Naive thymus-derived CD8-positive, alpha-beta T cell (primary cell): Measurements from ENCODE around the gene INTS6L. TPM values are rescaled to one million over a fixed set of nuclear protein-coding genes. Genes with fewer than 3 reads are reported as not detected.

Source experiments
- ATAC-seq, 2 donors: fragments of 150-1000 bp; cut with Tn5 transposase in 1 of 2; sonication (Bioruptor Pico), chemical (Tn5 transposase) in 1 of 2; 1 replicate in 1 of 2; 2 replicates in 1 of 2; pipeline ENCODE4 v1.10.0; 2021; ENCODE audit warnings: mild to moderate bottlenecking in 2 of 2, moderate library complexity in 2 of 2
- POLR2A ChIA-PET: fragments of 350-600 bp; sonication (Branson Sonifier 250); formaldehyde crosslinking; loops from one replicate; lab custom pipeline; 2021; ENCODE audit warnings: antibody characterized with exemption; lab: Charles Lee
- DNase-seq, 10 donors: peaks; one replicate each; pipeline versions ENCODE4 v3.0.0 to v3.0.0-alpha.2; 2020 to 2022
- H3K27ac Mint-ChIP-seq, 10 donors: one replicate each; pipeline ENCODE4 v1.8.0; 2020 to 2022; ENCODE audit warnings: mild to moderate bottlenecking in 10 of 10, mixed read lengths in 10 of 10, moderate library complexity in 4 of 10, inconsistent platforms in 1 of 10
- H3K27me3 Mint-ChIP-seq, 5 donors: one replicate each; pipeline ENCODE4 v1.8.0; 2021 to 2022; ENCODE audit warnings: mixed read lengths in 5 of 5
- H3K36me3 Mint-ChIP-seq, 3 donors: one replicate each; pipeline ENCODE4 v1.8.0; 2020 to 2022; ENCODE audit warnings: mixed read lengths in 3 of 3, mild to moderate bottlenecking in 2 of 3, inconsistent platforms in 1 of 3
- H3K4me1 Mint-ChIP-seq, 4 donors: one replicate each; pipeline ENCODE4 v1.8.0; 2021 to 2022; ENCODE audit warnings: mixed read lengths in 4 of 4
- H3K4me3 Mint-ChIP-seq, 10 donors: one replicate each; pipeline ENCODE4 v1.8.0; 2020 to 2022; ENCODE audit warnings: mild to moderate bottlenecking in 10 of 10, mixed read lengths in 10 of 10, moderate library complexity in 6 of 10, inconsistent platforms in 1 of 10
- H3K9me3 Mint-ChIP-seq, 9 donors: one replicate each; pipeline ENCODE4 v1.8.0; 2020 to 2022; ENCODE audit warnings: mixed read lengths in 9 of 9, mild to moderate bottlenecking in 3 of 9, inconsistent platforms in 1 of 9, moderate library complexity in 1 of 9
- polyA plus RNA-seq, 3 donors: library from polyadenylated mRNA; unstranded; fragments of 300-500 nt; fragmentation: Illumina TruSeq; gene quantifications; one replicate each; pipeline ENCODE4 v1.2.3, GENCODE V29; 2021
- total RNA-seq, 8 experiments: library from RNA in 2 of 8; stranded (reverse) in 2 of 8; gene quantifications; one replicate each; pipeline ENCODE4 v1.2.3 and lab custom pipeline; 2021 to 2026

INTS6L gene, protein sequence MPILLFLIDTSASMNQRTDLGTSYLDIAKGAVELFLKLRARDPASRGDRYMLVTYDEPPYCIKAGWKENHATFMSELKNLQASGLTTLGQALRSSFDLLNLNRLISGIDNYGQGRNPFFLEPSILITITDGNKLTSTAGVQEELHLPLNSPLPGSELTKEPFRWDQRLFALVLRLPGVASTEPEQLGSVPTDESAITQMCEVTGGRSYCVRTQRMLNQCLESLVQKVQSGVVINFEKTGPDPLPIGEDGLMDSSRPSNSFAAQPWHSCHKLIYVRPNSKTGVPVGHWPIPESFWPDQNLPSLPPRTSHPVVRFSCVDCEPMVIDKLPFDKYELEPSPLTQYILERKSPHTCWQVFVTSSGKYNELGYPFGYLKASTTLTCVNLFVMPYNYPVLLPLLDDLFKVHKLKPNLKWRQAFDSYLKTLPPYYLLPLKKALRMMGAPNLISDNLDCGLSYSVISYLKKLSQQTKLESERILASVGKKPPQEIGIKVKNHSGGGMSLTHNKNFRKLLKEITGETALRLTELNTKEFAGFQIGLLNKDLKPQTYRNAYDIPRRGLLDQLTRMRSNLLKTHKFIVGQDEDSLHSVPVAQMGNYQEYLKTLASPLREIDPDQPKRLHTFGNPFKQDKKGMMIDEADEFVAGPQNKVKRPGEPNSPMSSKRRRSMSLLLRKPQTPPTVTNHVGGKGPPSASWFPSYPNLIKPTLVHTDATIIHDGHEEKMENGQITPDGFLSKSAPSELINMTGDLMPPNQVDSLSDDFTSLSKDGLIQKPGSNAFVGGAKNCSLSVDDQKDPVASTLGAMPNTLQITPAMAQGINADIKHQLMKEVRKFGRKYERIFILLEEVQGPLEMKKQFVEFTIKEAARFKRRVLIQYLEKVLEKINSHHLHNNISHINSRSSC
- total RNA-seq (10 to 100 TPM; 38.6 to 42.3 TPM), polyA plus RNA-seq (1 to 10 TPM; 4.1 to 7.4 (median 6.5) TPM), total RNA-seq (lab: John Stamatoyannopoulos, UW) (55.8 to 111 (median 98.4) reads per million in 6 experiments)

- Mint-ChIP-seq H3K4me3 (peak within 1 kb of the TSS; percentile 95 to 100 (median 98)), H3K4me1 (peaks cover 11 to 43% (median 35%) of the 10 kb centered on the region in 4 donors), H3K36me3 (no peaks in the 10 kb centered on the region), H3K27me3 (no peaks in the 10 kb centered on the region), H3K9me3 (no peaks in the 10 kb centered on the region), H3K27ac (peak within 1 kb of the TSS; percentile 96 to 100 (median 99))
- ATAC-seq (peak; percentile 78 to 82), DNase-seq (peak; percentile 71 to 94 (median 87))
- POLR2A ChIA-PET: interaction anchor here (0.9 to 2.6 kb wide), 5 partner anchors 12 to 24 kb away, joined by 3 to 14 read pairs (median 6); no protein-coding TSS in a partner anchor
These were observed at the start of gene INTS6L for GRCh38 chrX:135520553-135521404. Gene INTS6L (plus strand): TSS chrX:135520660. CDS start chrX:135520993, 333 bp downstream.

DNA sequence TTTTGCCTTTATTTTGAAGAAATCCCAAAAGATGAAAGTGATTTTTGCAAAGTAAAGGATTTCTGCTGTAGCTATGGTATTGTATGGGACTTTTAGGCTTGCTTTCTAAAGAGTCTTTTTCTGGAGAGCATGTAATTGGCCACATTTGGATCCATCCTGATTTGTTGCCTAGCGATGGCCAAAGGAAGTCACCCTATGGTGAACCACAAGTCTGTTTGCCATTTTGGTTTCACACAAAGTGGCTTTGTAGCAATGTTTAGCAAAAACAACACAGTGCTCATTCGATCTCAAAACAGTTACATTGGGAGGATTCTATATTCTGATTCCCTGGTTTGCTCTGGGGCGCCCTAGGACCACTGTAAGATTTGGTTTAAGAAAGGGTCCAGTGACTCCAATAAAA is 44.1 kb upstream of the INTS6L start:
- POLR2A ChIA-PET: no interaction called here
- ATAC-seq (no peak), DNase-seq (no peak)
- H3K36me3 Mint-ChIP-seq: no peaks in the 10 kb centered on the region
- peaks cover 2 to 6% (median 3%) of the 10 kb centered on the region in 4 donors for H3K4me1 Mint-ChIP-seq
- no peak overlapping the region for H3K4me3 Mint-ChIP-seq
- H3K27me3 Mint-ChIP-seq: peaks cover 0 to 5% (median 0%) of the 10 kb centered on the region in 5 donors
- no peaks in the 10 kb centered on the region for H3K9me3 Mint-ChIP-seq
- H3K27ac Mint-ChIP-seq: no peak overlapping the region

- H3K36me3 Mint-ChIP-seq: no peaks in the 10 kb centered on the region
- H3K4me1 Mint-ChIP-seq: peaks cover 2 to 6% (median 3%) of the 10 kb centered on the region in 4 donors
- H3K27ac Mint-ChIP-seq: no peak overlapping the region
- POLR2A ChIA-PET: no interaction called here
- no peak overlapping the region for H3K4me3 Mint-ChIP-seq
- ATAC-seq: peak; percentile 73 to 75
- peaks cover 0 to 3% (median 0%) of the 10 kb centered on the region in 5 donors for H3K27me3 Mint-ChIP-seq
- H3K9me3 Mint-ChIP-seq: no peaks in the 10 kb centered on the region
- DNase-seq: peak; percentile 1 to 65 (median 28)
These were observed 42.9 kb upstream of the INTS6L start for GRCh38 chrX:135477576-135477975.

GRCh38 chrX:135480076-135480475 is 40.4 kb upstream of the INTS6L start:
- ATAC-seq: no peak
- Mint-ChIP-seq H3K4me1 (peaks cover 2 to 6% (median 3%) of the 10 kb centered on the region in 4 donors), H3K4me3 (no peak overlapping the region), H3K27me3 (peaks cover 0 to 4% (median 0%) of the 10 kb centered on the region in 5 donors), H3K9me3 (no peaks in the 10 kb centered on the region), H3K27ac (no peak overlapping the region), H3K36me3 (no peaks in the 10 kb centered on the region)
- POLR2A ChIA-PET: interaction anchor here (0.7 kb wide), 1 partner anchor 196 kb away, joined by 3 read pairs; no protein-coding TSS in a partner anchor
- DNase-seq: no peak

- Mint-ChIP-seq H3K27me3 (peaks cover 0 to 4% (median 0%) of the 10 kb centered on the region in 5 donors), H3K4me3 (no peak overlapping the region), H3K4me1 (peaks cover 0 to 6% (median 3%) of the 10 kb centered on the region in 4 donors), H3K36me3 (no peaks in the 10 kb centered on the region), H3K27ac (no peak overlapping the region), H3K9me3 (no peaks in the 10 kb centered on the region)
- no peak for DNase-seq
- POLR2A ChIA-PET: no interaction called here
- ATAC-seq: no peak
These were observed 38.7 kb upstream of the INTS6L start for GRCh38 chrX:135481696-135482179.

DNA sequence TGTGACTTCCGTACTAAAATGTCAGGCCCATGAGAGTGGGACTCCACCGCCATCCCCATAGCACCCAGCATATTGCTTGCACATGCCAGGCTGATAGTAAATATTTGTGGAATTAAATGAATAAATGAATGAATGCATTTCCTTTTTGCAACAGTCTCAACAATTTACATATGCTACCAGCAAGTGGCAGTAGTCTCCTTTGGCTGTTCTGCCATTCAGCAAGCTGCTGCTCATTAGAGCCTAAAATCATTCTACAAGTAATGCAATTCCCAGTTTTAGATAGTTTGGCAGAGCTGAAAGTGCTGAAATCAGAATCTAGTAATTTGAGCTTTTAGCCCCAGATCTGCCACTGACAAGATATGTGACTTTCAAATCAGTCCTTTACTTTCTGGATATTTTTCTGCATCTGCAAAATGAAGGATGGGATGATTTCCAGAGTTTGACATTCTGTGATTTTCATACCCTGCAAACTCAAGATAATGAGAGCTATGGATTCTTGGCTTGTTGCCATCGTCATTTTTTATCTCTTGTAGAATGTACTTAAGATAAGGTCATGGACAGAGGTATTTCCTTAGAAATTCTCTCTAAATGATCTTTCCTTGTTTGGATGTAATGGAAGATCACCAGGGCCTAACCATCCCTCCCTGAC is 35.7 kb upstream of the INTS6L start:
- no peaks in the 10 kb centered on the region for H3K36me3 Mint-ChIP-seq
- no peaks in the 10 kb centered on the region for H3K4me1 Mint-ChIP-seq
- H3K9me3 Mint-ChIP-seq: no peaks in the 10 kb centered on the region
- ATAC-seq: no peak
- no peak overlapping the region for H3K4me3 Mint-ChIP-seq
- H3K27ac Mint-ChIP-seq: peak overlapping the region in 1 of 10 donors; percentile 17
- DNase-seq: peak in 8 of 10 donors; percentile 4 to 66 (median 32)
- POLR2A ChIA-PET: no interaction called here
- peaks cover 0 to 1% (median 0%) of the 10 kb centered on the region in 5 donors for H3K27me3 Mint-ChIP-seq

GRCh38 chrX:135489542-135489941 is 30.9 kb upstream of the INTS6L start:
- Mint-ChIP-seq H3K4me1 (no peaks in the 10 kb centered on the region), H3K27ac (no peak overlapping the region), H3K9me3 (no peaks in the 10 kb centered on the region), H3K4me3 (no peak overlapping the region), H3K27me3 (no peaks in the 10 kb centered on the region), H3K36me3 (no peaks in the 10 kb centered on the region)
- POLR2A ChIA-PET: no interaction called here
- no peak for DNase-seq
- no peak for ATAC-seq

GRCh38 chrX:135490979-135491514 is 29.4 kb upstream of the INTS6L start:
- H3K4me1 Mint-ChIP-seq: no peaks in the 10 kb centered on the region
- no peaks in the 10 kb centered on the region for H3K27me3 Mint-ChIP-seq
- no peaks in the 10 kb centered on the region for H3K36me3 Mint-ChIP-seq
- no peak for DNase-seq
- no peak for ATAC-seq
- H3K9me3 Mint-ChIP-seq: no peaks in the 10 kb centered on the region
- no peak overlapping the region for H3K4me3 Mint-ChIP-seq
- no peak overlapping the region for H3K27ac Mint-ChIP-seq
- POLR2A ChIA-PET: no interaction called here

DNA sequence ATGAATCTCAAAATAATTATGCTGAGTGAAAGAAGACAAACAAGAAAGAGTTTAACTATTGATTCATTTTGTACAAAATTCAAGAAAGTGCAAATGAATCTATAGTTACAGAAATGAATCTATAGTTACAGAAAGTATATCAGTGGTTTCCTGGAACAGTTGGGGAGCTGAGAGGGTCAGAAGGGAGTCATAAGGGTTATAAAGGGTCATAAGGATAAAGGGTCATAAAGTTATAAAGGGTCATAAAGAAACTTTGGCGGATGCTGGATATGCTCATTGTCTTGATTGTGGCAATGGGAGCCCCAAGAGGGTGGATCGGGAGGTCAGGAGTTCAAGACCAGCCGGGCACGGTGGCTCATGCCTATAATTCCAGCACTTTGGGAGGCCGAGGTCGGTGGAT is 26.0 kb upstream of the INTS6L start:
- Mint-ChIP-seq H3K9me3 (no peaks in the 10 kb centered on the region), H3K27ac (no peak overlapping the region)
- ATAC-seq: no peak

DNA sequence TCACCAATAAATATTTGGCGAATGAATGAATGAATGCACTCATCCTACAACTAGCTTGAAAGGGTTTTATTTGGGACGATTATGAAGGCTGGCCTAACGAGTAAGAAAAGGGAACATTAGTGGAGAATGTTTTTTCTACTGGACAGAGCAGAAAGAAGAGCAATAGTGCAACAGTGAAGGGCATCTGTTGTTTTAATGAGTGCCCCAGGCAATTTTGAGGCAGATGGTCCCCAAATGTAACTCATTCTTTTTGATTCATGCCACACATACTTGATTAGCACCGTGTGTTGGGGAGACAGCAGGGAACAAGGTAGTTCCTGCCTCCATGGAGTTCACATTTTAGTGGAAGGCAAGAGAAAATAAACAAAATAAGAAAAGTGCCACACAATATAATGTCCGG is 22.7 kb upstream of the INTS6L start:
- no peaks in the 10 kb centered on the region for H3K9me3 Mint-ChIP-seq
- POLR2A ChIA-PET: no interaction called here
- H3K36me3 Mint-ChIP-seq: no peaks in the 10 kb centered on the region

More for the DNA sequence above, 26.0 kb upstream of the INTS6L start:
- no peak overlapping the region for H3K4me3 Mint-ChIP-seq
- POLR2A ChIA-PET: no interaction called here
- H3K4me1 Mint-ChIP-seq: no peaks in the 10 kb centered on the region
- no peaks in the 10 kb centered on the region for H3K36me3 Mint-ChIP-seq
- DNase-seq: no peak
- H3K27me3 Mint-ChIP-seq: no peaks in the 10 kb centered on the region

DNA sequence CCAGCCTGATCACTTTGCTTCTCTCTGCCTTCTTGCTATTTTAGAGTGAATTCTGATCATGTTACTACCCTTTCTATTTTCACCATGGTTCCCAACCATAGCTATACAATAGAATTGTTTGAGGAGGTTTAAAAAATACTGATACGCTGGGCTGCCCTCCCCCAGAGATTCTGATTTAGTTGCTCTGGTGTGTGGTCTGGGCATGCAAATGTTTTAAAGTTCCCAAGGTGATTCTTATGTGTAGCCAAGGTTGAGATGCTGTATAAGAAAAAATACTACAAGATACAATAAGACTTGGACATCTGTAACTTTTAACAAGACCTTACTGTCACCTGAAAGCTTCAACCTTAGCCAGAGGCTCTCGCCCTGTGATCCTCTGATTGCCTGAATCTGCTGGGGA is 22.2 kb upstream of the INTS6L start:
- ATAC-seq (no peak), DNase-seq (no peak)
- Mint-ChIP-seq H3K4me3 (no peak overlapping the region), H3K27ac (no peak overlapping the region), H3K27me3 (no peaks in the 10 kb centered on the region), H3K4me1 (no peaks in the 10 kb centered on the region), H3K9me3 (no peaks in the 10 kb centered on the region), H3K36me3 (no peaks in the 10 kb centered on the region)
- POLR2A ChIA-PET: no interaction called here

More for the DNA sequence above, 22.7 kb upstream of the INTS6L start:
- no peak for DNase-seq
- Mint-ChIP-seq H3K27me3 (no peaks in the 10 kb centered on the region), H3K27ac (no peak overlapping the region), H3K4me3 (no peak overlapping the region), H3K4me1 (no peaks in the 10 kb centered on the region)
- ATAC-seq: no peak
